ENCODE results near the gene GREB1L.
"Not testable (repeated sequence)": the region's sequence is repeated elsewhere in the genome, so short reads cannot be mapped to it uniquely, and the experiment has no call there.

GREB1L gene

GRCh38 chr18:21242141-21242779 lies at the start of gene GREB1L:
Gene GREB1L, plus strand, starts transcription at chr18:21242232. Its CDS starts 141,287 bp downstream, at chr18:21383519.
- peak within 1 kb of the TSS; percentile 41 for H3K4me3 ChIP-seq (ENCODE audit: low read length)

DNA sequence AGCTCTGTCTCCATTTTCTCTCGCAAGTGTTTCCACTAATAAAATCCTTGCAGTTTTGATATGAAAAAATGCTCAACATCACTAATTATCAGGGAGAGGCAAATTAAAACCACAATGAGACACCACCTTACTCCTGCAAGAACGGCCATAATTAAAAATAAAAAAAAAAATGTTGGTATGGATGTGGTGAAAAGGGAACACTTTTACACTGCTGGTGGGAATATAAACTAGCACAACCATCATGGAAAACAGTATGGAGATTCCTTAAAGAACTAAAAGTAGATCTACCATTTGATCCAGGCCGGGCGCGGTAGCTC lies 49.8 kb upstream of the GREB1L start:
- H3K4me3 ChIP-seq (ENCODE audit: low read length): no peak overlapping the region
- no peak for TF ChIP-seq ZNF274 (IDR thresholded peaks at IDR 0.05; ENCODE audit: low read depth, low read length)

More at GRCh38 chr18:21242141-21242779, at the start of gene GREB1L:
- TF ChIP-seq ZNF274 (IDR thresholded peaks at IDR 0.05; ENCODE audit: low read depth, low read length): no peak

DNA sequence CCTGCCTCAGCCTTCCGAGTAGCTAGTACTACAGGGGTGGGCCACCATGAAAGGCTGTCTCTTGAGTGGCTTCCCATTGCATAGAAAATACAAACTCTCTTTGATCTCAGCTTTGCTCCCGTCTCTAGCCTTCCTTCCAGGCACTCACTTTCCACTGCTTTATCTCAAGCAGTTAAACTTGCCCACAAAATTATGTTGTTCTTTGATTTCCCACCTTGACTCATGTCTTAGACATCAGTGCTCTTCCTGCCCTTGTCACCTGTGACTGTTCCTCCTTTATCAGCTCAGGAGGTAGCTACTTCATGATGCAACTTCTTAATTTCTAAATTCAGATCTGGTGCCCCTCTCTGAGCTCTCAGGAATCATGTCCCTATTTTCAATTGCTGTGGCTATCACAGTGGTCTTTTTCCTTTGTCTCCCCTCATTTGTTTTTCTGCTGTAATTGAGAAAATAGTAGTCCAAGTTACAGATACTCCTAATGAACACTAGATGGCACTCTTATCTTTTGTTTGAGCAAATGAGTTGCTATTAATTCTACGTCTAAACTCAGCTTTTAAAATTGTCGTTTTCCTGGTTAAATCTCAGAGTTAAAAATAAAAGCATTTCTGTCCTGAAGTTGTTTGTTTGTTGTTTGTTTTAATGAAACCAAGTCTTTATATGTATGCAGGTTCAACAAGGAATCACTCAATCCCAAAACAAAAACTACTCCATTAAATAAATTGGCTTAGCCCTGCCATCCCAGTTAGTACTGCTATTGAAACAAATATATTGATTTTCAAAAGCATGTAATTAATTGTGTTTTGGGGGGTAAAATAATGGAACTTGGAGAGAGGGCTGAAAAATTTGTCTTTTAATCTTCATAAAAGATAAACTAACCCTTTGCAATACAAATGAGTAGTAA lies 46.9 kb upstream of the GREB1L start:
- H3K4me3 ChIP-seq (ENCODE audit: low read length): no peak overlapping the region
- TF ChIP-seq ZNF274 (IDR thresholded peaks at IDR 0.05; ENCODE audit: low read depth, low read length): no peak

- no peak for TF ChIP-seq ZNF274 (IDR thresholded peaks at IDR 0.05; ENCODE audit: low read depth, low read length)
These were observed 45.6 kb upstream of the GREB1L start for GRCh38 chr18:21196426-21196825.

DNA sequence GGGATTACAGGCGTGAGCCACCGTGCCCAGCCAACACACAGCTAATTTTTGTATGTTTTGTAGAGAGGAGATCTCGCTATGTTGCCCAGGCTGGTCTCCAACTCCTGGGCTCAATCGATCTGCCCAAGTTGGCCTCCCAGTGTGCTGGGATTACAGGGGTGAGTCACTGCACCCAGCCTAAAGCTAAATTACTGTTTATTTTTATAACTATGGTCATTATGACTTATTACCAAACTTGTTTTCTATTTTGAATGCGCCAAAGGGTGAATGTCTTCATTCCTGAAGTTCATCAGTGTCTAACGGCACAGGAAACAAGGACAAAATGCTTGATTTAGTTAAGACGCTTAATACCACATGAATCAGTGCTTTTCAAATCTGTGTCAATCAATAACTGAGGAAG lies 38.9 kb upstream of the GREB1L start:
- no peak overlapping the region for H3K4me3 ChIP-seq (ENCODE audit: low read length)
- TF ChIP-seq ZNF274 (IDR thresholded peaks at IDR 0.05; ENCODE audit: low read depth, low read length): no peak

More at GRCh38 chr18:21196426-21196825, 45.6 kb upstream of the GREB1L start:
- H3K4me3 ChIP-seq (ENCODE audit: low read length): no peak overlapping the region

DNA sequence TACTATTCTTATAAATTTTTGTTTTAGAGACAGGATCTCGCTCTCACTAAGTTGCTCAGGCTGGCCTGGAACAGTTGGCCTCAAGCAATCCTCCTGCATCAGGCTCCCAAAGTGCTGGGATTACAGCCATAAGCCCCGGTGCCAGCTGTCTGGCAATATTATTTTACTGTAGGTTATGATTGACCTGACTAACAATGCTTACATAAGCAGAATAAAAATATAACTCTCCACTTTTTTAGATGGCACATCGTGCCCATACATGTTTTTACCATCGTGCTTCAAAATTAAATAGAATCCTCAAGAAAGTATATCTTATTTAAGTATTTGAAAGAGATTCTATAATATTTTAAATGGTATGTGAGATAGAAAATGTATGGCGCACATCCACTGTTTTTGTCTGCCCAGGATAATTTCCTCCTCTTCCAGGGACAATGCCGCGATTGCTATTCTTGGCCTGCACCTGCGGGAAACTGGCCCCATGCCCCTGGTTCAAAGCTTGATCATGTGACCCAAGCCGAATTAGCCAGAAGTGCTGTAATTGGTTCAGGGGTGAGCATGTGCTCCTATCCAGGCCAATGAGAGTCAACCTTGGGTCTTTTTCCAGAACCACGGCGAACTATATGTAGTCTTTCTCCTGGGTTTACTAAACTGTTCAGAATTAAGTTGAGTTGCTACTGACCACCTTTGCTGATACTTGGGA lies 38.3 kb upstream of the GREB1L start:
- no peak for TF ChIP-seq ZNF274 (IDR thresholded peaks at IDR 0.05; ENCODE audit: low read depth, low read length)
- no peak overlapping the region for H3K4me3 ChIP-seq (ENCODE audit: low read length)

GRCh38 chr18:21205695-21206094 lies 36.3 kb upstream of the GREB1L start:
- no peak overlapping the region for H3K4me3 ChIP-seq (ENCODE audit: low read length)
- no peak for TF ChIP-seq ZNF274 (IDR thresholded peaks at IDR 0.05; ENCODE audit: low read depth, low read length)

DNA sequence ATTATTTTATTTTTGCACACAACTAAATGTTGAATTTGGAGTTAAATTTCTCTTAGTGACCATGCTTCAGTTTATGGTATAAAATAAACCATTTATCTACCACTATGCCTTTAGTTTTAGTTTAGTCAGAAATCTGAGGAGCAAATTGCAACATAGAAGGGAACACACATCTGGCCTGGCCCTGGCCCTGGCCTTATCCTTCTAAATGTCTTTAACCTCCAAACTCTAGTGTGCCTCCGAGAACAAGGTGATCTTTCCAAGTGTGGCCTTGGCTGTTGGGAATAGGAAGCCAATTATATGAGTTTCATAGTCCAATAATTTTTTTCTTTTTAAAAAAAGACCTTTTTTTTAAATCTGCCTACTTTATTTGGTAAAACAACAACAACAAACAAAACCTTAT lies 31.8 kb upstream of the GREB1L start:
- H3K4me3 ChIP-seq (ENCODE audit: low read length): no peak overlapping the region
- no peak for TF ChIP-seq ZNF274 (IDR thresholded peaks at IDR 0.05; ENCODE audit: low read depth, low read length)

DNA sequence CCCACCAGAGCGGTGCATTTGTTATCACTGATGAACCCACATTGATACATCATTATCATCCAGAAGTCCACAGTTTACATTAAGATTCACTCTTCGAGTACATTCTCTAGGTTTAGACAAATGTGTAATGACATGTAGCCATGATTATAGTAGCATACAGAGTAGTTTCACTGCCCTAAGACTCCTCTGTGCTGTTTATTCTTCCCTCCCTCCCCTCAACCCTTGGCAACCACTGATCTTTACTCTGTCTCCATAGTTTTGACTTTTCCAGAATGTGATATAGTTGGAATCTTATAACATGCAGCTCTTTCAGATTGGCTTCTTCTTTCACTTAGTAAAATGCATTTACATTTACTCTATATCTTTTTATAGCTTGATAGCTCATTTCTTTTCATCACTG lies 31.2 kb upstream of the GREB1L start:
- TF ChIP-seq ZNF274 (IDR thresholded peaks at IDR 0.05; ENCODE audit: low read depth, low read length): no peak
- no peak overlapping the region for H3K4me3 ChIP-seq (ENCODE audit: low read length)

GRCh38 chr18:21214409-21214808 lies 27.6 kb upstream of the GREB1L start:
- H3K4me3 ChIP-seq (ENCODE audit: low read length): not testable (repeated sequence)

GRCh38 chr18:21215490-21215889 lies 26.5 kb upstream of the GREB1L start:
- no peak overlapping the region for H3K4me3 ChIP-seq (ENCODE audit: low read length)
- no peak for TF ChIP-seq ZNF274 (IDR thresholded peaks at IDR 0.05; ENCODE audit: low read depth, low read length)

- no peak overlapping the region for H3K4me3 ChIP-seq (ENCODE audit: low read length)
- no peak for TF ChIP-seq ZNF274 (IDR thresholded peaks at IDR 0.05; ENCODE audit: low read depth, low read length)
These were observed 23.2 kb upstream of the GREB1L start for GRCh38 chr18:21218862-21219261.

DNA sequence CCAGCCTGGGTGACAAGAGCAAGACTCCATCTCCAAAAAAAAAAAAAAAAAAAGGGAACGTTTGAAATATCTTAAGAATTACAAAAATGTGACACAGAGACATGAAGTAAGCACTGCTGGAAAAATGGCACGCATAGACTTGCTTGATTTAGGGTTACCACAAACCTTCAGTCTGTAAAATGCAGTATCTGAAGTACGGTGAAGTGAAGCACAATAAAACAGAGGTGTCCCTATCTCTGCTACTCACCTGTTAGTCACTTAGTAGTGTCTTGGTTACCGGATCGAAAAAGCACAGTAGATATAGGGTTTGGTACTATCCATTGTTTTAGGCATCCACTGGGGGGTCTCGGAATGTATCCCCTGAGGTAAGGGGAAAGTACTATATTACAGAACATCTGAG lies 11.6 kb upstream of the GREB1L start:
- no peak for TF ChIP-seq ZNF274 (IDR thresholded peaks at IDR 0.05; ENCODE audit: low read depth, low read length)
- no peak overlapping the region for H3K4me3 ChIP-seq (ENCODE audit: low read length)

- no peak for TF ChIP-seq ZNF274 (IDR thresholded peaks at IDR 0.05; ENCODE audit: low read depth, low read length)
- H3K4me3 ChIP-seq (ENCODE audit: low read length): no peak overlapping the region
These were observed 557 bp upstream of the GREB1L start for GRCh38 chr18:21241301-21242048.

Measured in GM08714 (cell line).